UCSD-AML1 (cell line): Measurements from ENCODE around the gene MAP2K2.

Experiments used
- DNase-seq: peaks from one replicate; lab custom pipeline; 2025; ENCODE audit not compliant: unreplicated experiment; lab: John Stamatoyannopoulos, UW

Gene MAP2K2

DNA sequence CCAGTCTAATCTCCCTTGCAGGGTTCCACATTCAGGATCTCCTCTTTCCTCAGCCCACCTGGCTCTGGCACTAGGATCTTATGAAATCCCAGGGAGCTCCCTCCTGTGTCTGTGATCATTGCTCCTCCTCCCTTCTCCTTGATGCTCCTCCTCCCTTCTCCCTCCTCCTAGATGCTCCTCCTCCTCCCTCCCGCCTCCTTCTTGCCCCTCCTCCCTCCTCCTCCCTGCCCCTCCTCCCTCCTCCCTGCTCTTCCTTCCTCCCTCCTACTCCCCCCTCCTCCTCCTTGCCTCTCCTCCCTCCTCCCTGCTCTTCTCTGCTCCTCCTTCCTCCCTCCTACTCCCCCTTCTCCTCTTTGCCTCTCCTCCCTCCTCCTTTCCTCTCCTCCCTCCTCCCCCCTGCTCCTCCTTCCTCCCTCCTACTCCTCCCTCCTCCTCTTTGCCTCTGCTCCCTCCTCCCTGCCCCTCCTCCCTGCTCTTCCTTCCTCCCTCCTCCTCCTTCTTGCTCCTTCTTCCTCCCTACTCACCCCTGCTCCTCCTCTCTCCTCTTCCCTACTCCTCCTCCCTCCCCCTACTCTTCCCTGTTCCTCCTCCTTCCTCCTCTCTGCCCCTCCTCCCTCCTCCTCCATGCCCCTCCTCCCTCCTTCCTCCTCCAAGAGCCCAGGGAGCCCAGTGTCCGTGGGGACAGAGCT lies 42.3 kb downstream of the MAP2K2 start:
- peak; percentile 79 for DNase-seq

DNA sequence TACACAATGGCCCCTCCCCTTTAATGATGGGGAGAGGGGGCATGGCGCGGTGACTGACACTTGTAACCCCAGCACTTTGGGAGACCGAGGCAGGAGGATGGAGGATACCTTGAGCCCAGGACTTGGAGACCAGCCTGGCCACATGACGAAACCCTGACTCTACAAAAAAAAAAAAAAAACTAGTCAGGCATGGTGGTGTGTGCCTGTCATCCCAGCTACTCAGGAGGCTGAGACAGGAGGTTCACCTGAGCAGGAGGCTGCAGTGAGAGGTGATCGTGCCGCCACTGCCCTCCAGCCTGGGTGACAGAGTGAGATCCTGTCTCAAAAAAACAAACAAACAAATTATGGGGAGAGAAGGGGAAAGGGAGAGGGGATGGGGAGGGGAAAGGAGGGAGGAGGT lies 43.4 kb downstream of the MAP2K2 start:
- DNase-seq, result no peak

DNA sequence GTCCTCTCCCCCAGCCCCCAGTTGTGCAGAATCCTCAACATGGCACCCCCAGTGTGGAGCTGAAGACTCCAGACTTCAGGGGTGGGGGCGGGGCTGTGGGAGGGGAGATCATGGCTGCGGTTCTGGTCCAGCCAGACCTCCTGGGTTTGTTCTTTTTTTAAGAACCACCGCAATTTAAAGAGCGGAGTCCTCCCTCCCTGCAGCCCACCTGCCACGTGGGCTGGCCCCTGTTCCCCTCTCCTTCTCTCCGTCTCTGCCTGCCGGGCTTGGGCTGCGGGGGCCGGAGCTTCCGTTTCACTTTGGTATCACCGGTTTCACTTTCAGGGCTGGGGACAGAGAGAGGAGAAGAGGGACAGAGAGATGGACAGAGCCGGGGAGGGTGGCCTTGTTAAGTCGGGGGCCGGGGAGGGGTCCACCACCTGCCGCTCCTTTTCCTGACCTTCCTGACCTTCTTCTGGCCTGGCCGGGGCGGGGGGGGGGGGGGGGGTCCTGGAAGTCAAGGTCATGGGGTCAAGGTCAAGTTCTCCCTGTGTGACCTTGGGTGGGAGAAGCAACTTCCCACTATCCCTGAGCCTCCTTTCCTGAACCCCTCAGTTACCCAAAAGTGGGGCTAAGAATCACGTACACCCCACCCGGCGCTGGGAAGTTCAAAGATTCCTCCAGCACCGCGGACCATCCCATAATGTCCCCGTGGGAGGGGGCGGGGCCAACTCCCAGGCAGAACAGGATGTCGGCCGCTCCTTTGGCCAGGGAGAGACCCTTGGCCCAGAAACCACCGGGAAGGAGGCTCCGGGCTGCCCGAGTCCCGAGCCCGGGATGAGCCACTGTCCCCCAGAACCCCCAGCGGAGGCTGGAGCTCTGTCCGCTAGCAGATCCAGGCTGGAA lies 45.9 kb downstream of the MAP2K2 start:
- DNase-seq, result peak; percentile 57

DNA sequence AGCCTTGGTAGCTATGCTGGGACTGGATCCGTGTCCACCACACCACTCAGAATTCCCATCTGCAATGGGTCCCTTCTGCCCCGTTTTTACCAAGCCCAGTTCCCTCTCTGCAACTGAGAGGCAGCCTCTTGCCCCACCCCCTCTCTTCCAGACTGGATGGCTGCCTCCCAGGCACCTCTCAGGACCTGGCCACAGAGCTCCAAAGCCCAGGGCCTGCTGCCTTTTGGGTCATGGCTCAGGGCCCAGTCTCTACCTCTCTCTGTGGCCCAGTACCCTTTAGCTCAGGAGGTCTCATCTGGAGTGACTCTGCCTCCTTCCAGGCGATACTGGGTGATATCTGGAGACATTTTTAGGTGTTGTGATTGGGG lies 46.9 kb downstream of the MAP2K2 start:
- peak; percentile 32 for DNase-seq

DNA sequence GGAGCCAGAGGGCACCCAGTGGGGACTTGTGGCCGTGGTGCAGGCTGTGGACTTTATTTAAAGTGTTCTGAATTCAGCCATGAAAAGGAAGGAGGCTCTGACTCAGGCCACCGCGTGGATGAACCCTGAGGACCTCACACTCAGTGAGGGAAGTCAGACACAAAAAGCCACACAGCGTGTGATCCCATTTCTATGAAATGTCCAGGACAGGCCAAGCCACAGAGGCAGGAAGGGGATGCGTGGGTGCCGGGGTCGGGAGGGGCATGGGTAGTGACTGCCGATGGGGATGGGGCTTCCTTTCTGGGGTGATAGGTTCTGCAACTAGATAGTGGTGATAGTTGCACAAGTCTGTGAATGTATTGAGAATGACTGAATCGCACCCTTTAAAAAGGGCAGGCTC lies 48.5 kb downstream of the MAP2K2 start:
- DNase-seq, result peak; percentile 79

DNA sequence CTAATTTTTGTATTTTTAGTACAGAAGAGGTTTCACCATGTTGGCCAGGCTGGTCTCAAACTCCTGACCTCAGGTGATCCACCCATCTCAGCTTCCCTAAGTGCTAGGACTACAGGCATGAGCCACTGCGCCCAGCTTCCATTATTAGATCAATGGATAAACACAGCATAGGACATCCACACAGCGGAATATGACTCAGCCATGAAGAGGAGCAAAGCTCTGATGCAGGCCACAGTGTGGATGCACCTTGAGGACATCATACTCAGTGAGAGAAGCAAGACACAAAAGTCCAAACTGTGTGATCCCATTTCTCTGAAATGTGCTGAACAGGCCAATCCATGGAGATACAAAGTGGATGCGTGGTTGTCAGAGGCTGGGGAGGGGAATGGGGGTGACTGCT lies 52.3 kb downstream of the MAP2K2 start:
- DNase-seq, result no peak

DNA sequence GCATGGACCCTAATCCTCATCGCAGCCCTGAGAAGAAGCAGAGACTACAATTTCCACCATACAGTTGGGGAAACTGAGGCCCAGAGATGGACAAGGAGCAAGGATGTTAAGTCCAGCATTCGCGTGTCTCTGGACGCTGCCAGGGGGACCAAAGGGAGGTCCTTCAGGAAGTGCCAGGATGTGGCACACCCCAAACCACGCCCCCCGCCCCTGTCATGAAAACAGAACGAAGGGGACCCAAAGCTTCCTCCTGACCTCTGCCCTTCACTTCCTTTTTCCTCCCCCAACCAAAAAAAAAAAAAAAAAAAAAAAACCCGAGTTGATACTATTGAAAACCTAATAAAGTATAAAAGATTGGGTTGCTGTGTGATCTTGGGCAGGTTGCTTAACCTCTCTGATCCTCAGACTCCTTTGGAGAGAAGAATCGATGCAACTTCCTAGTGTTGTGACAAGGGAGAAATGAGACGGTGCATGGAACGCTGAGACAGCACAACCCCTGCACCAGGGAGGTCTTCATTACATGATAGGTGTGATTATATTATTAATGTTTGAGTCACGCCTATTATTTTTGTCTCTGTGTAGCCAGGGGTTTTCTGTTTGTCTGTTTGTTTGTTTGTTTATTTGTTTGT lies 54.5 kb downstream of the MAP2K2 start:
- peak; percentile 77 for DNase-seq

DNA sequence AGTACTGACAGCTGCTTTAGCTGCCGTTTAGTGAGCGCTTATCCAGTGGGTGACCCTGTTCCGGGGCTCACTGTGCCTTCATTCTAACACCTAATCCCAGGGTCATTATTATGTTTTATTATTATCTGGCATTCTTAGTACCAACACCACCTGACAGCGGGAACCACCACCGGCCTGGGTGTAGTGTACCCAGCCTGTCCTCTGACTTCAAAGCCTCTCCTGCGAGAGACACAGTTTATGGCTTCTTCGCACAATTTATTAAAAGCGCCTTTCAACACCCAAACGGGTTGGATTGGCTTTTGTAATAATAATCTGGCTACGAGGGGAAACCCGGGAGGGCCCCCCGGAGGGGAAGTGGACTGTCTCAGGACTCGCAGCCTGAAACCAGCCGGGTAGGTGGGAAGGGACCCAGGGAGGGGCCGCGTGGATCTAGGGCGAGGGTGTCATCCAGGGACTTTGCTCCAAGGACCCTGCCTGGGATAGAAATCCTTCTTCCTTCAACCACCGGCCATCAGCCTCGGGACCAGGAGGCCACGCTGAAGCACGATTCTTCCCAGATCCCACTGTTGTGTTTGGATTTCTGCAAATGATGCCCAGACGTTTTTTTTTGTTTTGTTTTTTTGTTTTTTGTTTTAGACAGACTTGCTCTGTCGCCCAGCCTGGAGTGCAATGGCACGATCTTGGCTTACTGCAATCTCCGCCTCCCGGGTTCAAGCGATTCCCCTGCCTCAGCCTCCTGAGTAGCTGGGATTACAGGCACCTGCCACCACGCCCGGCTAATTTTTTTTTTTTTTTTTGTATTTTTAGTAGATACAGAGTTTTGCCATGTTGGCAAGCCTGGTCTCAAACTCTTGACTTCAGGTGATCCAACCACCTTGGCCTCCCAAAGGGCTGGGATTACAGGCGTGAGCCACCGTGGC lies 55.6 kb downstream of the MAP2K2 start:
- peak; percentile 36 for DNase-seq

DNA sequence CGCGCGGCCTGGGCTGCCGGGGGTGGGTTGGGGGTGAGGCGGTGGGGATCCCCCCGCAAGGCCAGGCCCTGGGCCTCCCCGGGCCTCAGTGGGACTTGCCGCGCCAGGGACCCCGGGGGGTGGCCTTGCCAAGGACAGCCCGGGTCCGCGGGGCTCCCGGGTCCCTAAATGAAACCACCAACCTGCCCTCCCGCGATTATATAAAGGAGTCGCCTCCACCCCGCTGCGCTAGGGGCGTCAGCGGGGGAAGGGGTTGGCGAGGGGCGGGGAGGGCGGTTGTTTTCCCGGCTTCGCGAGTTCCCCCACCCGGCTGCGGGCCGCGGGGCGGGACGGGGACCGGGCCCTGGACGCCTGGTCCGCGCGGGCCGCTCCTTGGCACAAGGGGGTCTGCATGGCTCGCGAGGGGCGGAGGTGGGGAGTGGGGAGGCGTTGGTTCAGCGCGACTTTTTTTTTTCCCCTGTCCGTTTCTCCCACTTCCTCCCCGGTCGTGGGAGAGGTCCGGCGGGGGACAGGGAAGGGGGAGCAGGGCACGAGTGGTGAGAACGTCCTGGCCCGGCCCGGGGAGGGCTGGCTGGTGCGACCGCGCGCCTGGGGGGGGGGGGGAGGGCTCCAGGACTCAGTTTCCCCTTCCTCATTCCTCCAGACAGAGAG lies 56.4 kb downstream of the MAP2K2 start:
- peak; percentile 83 for DNase-seq

DNA sequence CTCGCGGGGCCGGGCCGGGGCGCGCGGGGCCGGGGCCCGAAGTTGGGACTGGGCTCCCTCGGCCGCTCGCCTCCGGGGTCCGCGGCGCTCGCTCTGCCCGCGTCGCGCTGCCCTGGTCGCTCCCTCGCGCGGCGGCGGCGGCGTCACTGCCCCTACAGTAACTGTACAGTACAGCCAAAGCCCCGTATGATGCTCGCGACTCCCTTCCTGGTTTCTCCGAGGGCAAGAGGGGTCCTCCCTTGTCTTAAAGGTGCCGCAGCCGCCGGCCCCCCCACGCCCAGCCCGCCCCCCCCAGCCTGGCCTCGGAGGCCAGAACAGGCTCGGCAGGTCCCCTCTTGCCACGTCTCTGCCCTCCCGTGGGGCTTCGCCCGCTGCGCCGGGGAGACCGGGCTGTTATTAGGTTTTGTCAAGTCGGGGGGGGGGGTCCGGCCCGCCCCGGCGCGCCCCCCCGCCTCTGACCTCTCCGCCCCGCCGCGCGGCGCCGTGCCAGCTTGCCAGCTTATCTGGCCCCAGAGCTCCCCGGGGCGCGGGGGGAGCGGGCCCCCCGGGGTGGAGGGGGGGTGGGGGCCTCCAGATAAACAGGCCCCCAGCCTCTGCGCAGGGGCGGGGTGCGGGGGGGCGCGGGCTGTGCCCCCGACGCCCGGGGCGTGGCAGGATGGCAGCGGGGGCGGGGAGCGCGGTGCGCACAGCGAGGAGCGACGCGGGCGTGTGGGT lies 57.1 kb downstream of the MAP2K2 start, which contains the start of gene ZBTB7A:
Gene ZBTB7A, minus strand, starts transcription at position 218 of the 714 bp plus-strand sequence. CDS start 11,667 bp downstream, outside the sequence.
- peak; percentile 86 for DNase-seq

DNA sequence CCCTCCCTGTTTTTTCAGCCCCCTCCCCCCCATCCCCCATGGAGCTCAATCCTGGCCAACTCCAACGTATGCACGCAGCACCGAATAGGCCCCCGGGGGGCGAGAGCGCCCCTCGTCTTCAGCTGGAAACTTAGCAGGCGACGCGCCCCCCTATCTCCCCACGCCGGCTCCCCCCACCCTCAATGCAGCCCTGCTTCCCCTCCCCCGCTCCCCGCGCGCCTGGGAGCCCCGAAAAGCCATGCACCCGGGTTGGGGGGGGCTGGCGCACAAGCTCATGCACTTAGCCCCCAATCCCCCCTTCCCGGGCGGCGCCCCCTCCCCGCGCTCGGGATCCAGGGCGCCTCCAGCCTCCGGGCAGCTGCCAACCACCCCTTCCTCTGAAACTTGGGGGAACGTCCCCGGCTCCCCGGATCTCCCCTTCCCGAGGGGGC lies 57.7 kb downstream of the MAP2K2 start:
- DNase-seq, result no peak

DNA sequence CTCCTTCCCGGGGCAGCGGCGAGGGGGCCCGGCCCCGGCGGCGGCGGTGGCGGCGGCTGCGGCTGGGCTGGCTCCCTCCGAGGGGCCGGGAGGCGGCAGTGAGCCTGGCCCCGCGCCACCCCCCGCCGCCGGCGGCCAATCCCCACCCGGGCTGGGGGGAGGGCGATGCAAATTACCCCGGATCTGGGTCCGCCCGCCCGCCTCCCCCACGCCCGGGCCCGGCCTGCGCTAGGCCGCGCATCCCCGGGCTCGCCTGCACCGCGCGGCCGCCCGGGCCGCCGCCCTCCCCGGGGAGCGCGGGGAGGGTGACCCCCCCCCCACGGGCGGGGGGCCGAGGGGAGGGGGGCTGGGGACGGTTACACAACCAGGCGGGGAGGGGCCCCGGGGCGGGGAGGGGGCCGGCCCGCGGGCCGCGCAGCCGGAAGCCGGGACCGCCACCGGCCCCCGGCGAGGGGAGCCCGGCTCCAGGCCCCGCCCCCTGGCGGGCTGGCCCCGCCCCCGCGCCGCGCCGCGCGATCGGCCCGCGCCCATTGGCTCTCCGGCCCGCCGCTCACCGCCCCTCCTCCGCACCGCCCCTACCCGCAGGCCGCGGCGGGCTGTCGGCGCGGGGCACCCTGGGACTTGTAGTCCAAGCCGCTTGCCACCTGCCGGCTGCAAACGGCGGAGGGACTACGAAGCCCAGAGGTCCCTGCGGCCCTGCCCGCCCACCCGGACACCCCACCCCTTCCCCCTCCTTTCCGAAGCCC lies 58.3 kb downstream of the MAP2K2 start:
- peak; percentile 97 for DNase-seq

DNA sequence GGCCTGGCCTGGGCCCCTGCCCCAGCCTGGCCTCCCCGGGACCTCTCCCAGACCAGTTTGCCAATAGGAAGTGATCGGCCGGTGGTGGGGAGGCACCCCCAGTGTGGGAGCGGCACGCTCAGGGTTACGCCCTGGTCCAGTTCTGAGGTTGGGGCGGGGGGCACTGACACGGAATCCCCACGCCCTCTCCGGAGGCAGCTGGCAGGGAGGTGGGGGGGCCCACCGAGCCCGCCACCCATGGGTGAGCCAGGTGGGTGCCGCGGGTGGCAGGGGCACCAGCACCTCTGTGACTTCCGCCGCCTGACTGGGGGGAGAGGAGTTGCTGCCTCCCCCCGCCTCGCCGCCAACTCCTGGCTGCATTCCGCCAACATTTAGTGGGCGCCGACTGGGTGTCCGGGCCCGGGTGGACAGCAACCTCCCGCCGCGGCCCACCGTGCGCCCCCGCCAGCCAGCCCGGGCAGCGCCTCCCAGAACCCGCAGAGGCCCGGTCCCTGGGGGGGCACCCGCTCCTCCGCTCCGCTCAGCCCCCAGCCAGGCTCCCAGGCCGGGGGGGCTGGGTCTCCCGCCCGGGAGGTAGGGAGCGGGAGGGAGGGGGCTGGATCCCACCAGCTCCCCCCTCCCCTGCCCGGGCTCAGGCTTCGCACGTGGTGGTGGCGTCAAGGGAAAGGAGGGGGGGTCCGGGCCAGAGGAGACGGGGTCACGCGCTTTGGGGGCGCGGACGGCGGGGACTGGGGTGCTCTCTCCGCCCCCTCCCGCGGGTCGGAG lies 59.2 kb downstream of the MAP2K2 start:
- peak; percentile 30 for DNase-seq

DNA sequence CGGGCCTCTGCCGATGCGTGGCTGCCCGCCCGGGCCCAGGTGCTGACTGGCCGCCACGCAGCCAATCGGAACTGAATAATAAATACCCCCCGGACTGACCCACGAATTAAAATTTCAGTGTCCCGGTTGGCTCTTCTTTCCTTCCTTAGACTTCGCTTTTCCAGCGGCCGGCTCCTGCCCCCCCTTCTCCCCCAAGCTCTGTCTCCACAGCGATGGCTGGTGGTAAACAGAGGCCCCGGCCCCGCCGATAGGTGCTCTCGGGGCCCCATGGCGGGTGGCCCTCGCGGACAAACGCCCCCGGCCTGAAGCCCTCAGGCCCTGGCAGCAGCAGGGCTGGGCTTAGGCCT lies 59.8 kb downstream of the MAP2K2 start:
- no peak for DNase-seq

DNA sequence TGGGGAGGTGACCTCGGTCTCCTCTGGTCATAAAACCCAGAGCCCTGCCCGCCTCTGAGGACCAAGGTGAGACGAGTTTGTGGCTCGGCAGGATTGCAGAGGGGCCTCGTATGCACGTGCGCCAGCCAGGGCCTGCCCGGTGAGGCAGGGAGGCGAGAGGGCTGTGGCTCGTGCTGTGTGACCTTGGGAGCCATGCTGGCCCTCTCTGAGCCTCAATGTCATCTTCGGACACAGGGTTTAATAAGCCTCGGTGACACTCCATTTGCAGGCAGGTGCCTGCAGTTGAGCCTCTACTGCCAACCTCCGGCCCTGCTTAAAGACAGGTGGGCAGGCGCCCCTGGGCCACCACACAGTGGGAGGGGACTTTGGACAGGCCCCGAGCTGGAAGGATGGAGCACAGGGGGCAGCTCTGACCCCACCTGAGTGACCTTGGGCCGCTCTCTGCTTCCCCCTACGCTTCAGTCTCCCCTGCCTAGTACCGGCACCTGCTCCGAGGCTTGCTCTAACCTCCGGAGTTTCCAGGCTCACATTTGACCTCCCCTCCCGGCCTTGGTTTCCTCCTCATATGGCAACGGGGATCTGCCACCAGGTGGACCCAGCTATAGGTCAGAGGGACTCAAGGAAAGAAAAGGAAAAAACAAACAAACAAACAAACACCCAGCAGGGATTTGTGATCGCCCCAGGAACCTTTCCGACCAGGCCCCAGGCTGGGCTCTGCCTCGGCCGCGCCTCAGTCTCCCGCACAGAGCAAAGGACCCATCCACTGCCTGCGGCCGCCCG lies 60.4 kb downstream of the MAP2K2 start:
- DNase-seq, result no peak

DNA sequence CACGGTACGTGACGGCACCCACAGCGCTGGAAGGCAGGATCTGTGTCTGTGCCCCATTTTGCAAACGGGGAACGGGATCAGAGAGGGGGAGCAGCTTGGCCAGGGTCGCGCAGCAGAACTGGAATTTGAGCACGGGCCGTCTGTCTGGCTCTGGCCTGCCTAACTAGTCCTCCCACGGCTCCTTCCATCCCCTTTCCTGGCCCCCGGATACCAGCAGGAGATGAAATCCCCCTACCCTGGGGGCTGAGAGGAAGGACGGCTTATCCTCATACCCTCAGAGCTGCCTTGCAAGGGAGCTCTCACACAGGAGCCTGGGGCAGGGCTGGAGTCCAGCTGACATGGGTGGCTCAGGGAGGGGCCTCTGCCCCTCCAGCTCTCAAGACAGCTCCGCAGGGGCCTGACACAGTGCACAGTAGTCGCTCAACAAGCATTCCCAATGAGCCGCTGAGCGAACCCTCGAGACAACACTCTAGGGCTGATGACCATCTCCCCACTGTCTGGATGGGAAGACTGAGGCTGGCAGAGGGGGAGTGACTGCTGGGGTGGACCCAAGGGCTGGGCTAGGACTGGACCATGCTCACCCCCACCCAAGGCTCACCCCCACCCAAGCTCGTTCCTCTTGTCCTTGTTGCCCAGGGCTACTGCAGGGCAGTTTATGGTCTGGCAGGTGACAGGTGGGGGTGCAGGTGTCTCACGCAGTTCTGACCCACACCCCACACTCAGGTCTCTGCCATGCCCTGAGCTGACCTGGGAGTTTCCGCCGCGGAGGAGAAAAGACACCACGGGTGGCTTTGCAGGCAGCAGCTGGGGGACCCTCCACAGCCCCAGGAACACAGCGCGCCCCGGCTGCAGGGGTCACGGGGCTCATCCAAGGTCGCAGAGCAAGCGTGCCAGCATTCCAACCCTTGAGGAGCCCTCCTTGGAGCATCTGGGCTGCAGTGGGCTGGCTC lies 61.2 kb downstream of the MAP2K2 start:
- DNase-seq, result no peak
